Prostate gland (tissue), 2 donors: ENCODE measurements around the gene PYGO1. TPM values are rescaled to one million over a fixed set of nuclear protein-coding genes. Genes with fewer than 3 reads are reported as not detected.
"Not testable (repeated sequence)": the region's sequence is repeated elsewhere in the genome, so short reads cannot be mapped to it uniquely, and the experiment has no call there.

Source experiments
- DNase-seq: peaks from one replicate; pipeline ENCODE4 v3.0.0-alpha.2; 2019; ENCODE audit warnings: low spot score
- H3K27ac ChIP-seq, 2 donors: fragments of 200-600 bp; sonication (generic); 2 replicates each; pipeline ENCODE4 v1.5.1; 2017 to 2019
- H3K27me3 ChIP-seq: fragments of 200-600 bp; sonication (generic); replicated peaks from 2 replicates; pipeline ENCODE4 v1.5.1; 2019; ENCODE audit not compliant: insufficient read depth
- H3K36me3 ChIP-seq, 2 donors: fragments of 200-600 bp; sonication (generic); 1 replicate in 1 of 2; 2 replicates in 1 of 2; pipeline versions ENCODE4 v1.5.1 to v1.8.1; 2017 to 2019
- H3K4me1 ChIP-seq: fragments of 200-600 bp; sonication (generic); replicated peaks from 2 replicates; pipeline ENCODE4 v1.5.1; 2019
- H3K4me3 ChIP-seq, 2 donors: fragments of 200-600 bp; sonication (generic); 2 replicates each; pipeline ENCODE4 v1.5.1; 2017 to 2019
- H3K9me3 ChIP-seq: fragments of 200-600 bp; sonication (generic); 2 replicates; pipeline ENCODE4 v1.5.1; 2017
- CTCF ChIP-seq, 4 experiments: fragments of 200-600 bp in 2 of 4; fragments of 450-650 bp in 2 of 4; sonication (generic) in 2 of 4; IDR thresholded peaks; 1 replicate in 3 of 4; 2 replicates in 1 of 4; pipeline ENCODE4 v1.5.1; 2016 to 2019; ENCODE audit warnings: antibody characterized with exemption in 4 of 4, mild to moderate bottlenecking in 2 of 4, moderate library complexity in 2 of 4
- POLR2A ChIP-seq: fragments of 450-650 bp; IDR thresholded peaks from one replicate; pipeline ENCODE4 v1.6.1; 2016; ENCODE audit warnings: antibody characterized with exemption, mild to moderate bottlenecking
- POLR2AphosphoS5 ChIP-seq: sonication (generic); formaldehyde crosslinking; IDR thresholded peaks from one replicate; pipeline ENCODE4 v1.6.1; 2017; ENCODE audit warnings: antibody characterized with exemption
- WGBS: methylation state at CpG from one replicate; pipeline ENCODE4 v1.1.5; 2018; 5-methylcytosine and 5-hydroxymethylcytosine counted together
- intact Hi-C: fragments of 100-400 bp; cut with DNase I; formaldehyde crosslinking; loops from one replicate; pipeline ENCODE4 v1.14.2; 2022
- total RNA-seq, 2 donors: library from RNA; depleted of rRNA; stranded (reverse); fragments of >200 nt; gene quantifications; one replicate each; pipeline ENCODE4 v1.1.0, GENCODE V29; 2016

The PYGO1 gene
- total RNA-seq, 2 donors from 2014 or later: 7.2 to 12.3 TPM

GRCh38 chr15:55498109-55498938, 89.8 kb downstream of the PYGO1 start:
- 11% methylated on average over 55 of the region's 55 CpGs for WGBS
- H3K27me3 ChIP-seq, H3K36me3 ChIP-seq, intact Hi-C loops, H3K9me3 ChIP-seq, H3K4me1 ChIP-seq, H3K27ac ChIP-seq: not testable (repeated sequence)
- peak; percentile 63 for TF ChIP-seq POLR2AphosphoS5
- peak overlapping the region; percentile 44 to 45 for H3K4me3 ChIP-seq
- peak; percentile 63 for DNase-seq

DNA sequence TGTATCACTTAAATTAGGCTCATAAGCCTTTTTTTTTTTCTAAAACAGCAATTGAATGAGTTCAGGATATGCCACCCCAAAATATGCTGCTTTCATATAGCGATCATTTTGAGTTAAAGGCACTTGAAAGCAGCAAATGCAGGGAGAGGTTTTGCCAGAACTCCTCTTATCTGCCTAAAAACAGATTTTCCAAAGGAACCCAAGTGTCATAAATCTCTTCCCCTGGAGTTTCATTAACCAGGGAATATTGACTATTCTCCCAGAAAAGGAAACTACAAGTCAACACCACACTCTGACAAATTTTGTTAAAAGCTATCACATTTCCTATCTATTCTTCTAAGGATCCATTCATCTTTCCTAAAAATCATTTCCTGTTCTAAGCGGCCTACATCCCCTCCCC, 91.4 kb downstream of the PYGO1 start:
- TF ChIP-seq POLR2A: no peak
- no peak for TF ChIP-seq CTCF (IDR thresholded peaks at IDR 0.05)
- no peak for TF ChIP-seq POLR2AphosphoS5
- Histone ChIP-seq H3K4me3 (no peak overlapping the region), H3K4me1 (no peaks in the 10 kb centered on the region), H3K27ac (no peak overlapping the region), H3K36me3 (no peaks in the 10 kb centered on the region), H3K9me3 (no peaks in the 10 kb centered on the region), H3K27me3 (no peaks in the 10 kb centered on the region)
- DNase-seq: no peak
- 86% methylated on average over 2 of the region's 2 CpGs for WGBS
- intact Hi-C loops: no loop called here

- intact Hi-C loops: no loop called here
- WGBS: 93% methylated on average over 1 of the region's 1 CpG
These were observed 93.2 kb downstream of the PYGO1 start for GRCh38 chr15:55494931-55495330.

GRCh38 chr15:55488952-55489600, 99.1 kb downstream of the PYGO1 start:
- H3K27ac ChIP-seq, H3K4me1 ChIP-seq, DNase-seq, H3K27me3 ChIP-seq, H3K4me3 ChIP-seq, H3K36me3 ChIP-seq, H3K9me3 ChIP-seq, intact Hi-C loops: not testable (repeated sequence)
- 95% methylated on average over 9 of the region's 9 CpGs for WGBS

More at GRCh38 chr15:55494931-55495330, 93.2 kb downstream of the PYGO1 start:
- Histone ChIP-seq H3K27ac (no peak overlapping the region), H3K27me3 (no peaks in the 10 kb centered on the region), H3K9me3 (no peaks in the 10 kb centered on the region), H3K4me3 (no peak overlapping the region), H3K4me1 (no peaks in the 10 kb centered on the region), H3K36me3 (no peaks in the 10 kb centered on the region)
- TF ChIP-seq POLR2AphosphoS5: no peak
- TF ChIP-seq POLR2A: no peak
- no peak for TF ChIP-seq CTCF (IDR thresholded peaks at IDR 0.05)
- DNase-seq: no peak

Other genes starting within 250 kb of the PYGO1 start
- gene CCPG1, start 180.0 kb downstream of the PYGO1 start, total RNA-seq: 10 to 100 TPM; 23.4 to 78.2 TPM
- gene PIERCE2, start 179.8 kb downstream of the PYGO1 start, total RNA-seq: 1 to 10 TPM; 4.0 to 4.6 TPM
- 1 to 10 TPM in 1 of 2 donors, under 1 TPM in 1; 0.55 to 4.0 TPM for gene DNAAF4, start 80.1 kb downstream of the PYGO1 start, total RNA-seq
- gene PRTG, start 154.8 kb upstream of the PYGO1 start, total RNA-seq: 1 to 10 TPM; 6.1 to 9.4 TPM